Measurements from ENCODE around the gene KLK13. TPM values are rescaled to one million over a fixed set of nuclear protein-coding genes. Genes with fewer than 3 reads are reported as not detected.

KLK13 gene
- total and polyA plus RNA-seq, 2 of the 8 experiments (the other 6 are each of a cell fraction or from before 2014, with no cell fraction given), result 4.2 to 4.5 TPM

DNA sequence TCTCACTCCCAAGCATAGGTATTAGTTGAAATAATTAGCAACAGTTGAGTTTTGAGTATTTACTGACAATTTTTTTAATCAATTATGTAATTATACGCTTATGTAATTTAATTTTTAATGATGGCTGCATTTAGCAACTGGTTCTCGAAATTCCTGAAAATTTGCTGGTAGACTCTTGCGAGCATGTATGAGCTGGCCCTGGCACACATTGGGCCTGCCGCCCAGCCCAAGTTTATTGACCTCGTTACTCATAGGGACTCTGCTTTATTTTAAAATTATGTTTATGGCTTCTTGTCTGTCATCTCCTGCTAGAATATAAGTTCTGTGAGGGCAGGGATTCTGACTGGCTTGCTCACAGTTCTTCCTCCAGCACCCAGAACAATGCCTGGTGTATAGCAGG, 11.1 kb upstream of the KLK13 start:
- H4K91ac ChIP-seq (replicated peaks; ENCODE audit: insufficient read length, low read length), result no peak overlapping the region
- no peak overlapping the region for H4K8ac ChIP-seq (ENCODE audit: extremely low read depth, insufficient read depth, low read length)
- no peak overlapping the region for H3K4ac ChIP-seq (replicated peaks; ENCODE audit: insufficient read length, low read depth, low read length)
- no peak overlapping the region for H4K5ac ChIP-seq (ENCODE audit: insufficient read length, low read depth, low read length)
- FAIRE-seq (no peak), DNase-seq (ENCODE audit: low read depth in 1 of 2, low spot score in 2 of 2) (no peak)
- no peak overlapping the region for H2AFZ ChIP-seq (ENCODE audit: low read length)
- H3K4me2 ChIP-seq (ENCODE audit: insufficient read depth in 1 of 2, low read depth in 2 of 2, low read length in 2 of 2), result no peak overlapping the region
- H3K4me3 ChIP-seq (ENCODE audit: extremely low read depth in 1 of 4, insufficient read depth in 2 of 4, low read depth in 3 of 4, low read length in 4 of 4), result no peak overlapping the region
- 93% methylated on average over 5 of the region's 5 CpGs; no CpG with 5 or more reads in 1 of the 2 experiments for WGBS, 2 experiments (ENCODE audit: extremely low coverage in 1 of 2, insufficient coverage in 1 of 2, insufficient read length in 1 of 2, insufficient replicate concordance in 2 of 2, low coverage in 1 of 2, low lambda C conversion rate in 2 of 2, missing lambda C conversion rate in 1 of 2)
- H3K27me3 ChIP-seq (replicated peaks in 1 of 4; ENCODE audit: control insufficient read depth in 3 of 4, extremely low read depth in 1 of 4, insufficient read depth in 3 of 4, low read length in 3 of 4), result no peaks in the 10 kb centered on the region
- no peak overlapping the region for H3K23ac ChIP-seq (ENCODE audit: insufficient read length)
- no peak overlapping the region for H3K14ac ChIP-seq (ENCODE audit: insufficient read length)
- no peak overlapping the region for H3K27ac ChIP-seq (ENCODE audit: low read depth, low read length)
- POLR2A ChIA-PET (ENCODE audit: partially characterized antibody), result interaction anchor here (0.7 kb wide), 1 partner anchor 12 kb away, joined by 3 read pairs; no protein-coding TSS in a partner anchor
- H4K20me1 ChIP-seq (replicated peaks in 1 of 2; ENCODE audit: control insufficient read depth in 1 of 2, insufficient read depth in 2 of 2, low read length in 2 of 2), result no peaks in the 10 kb centered on the region
- no peak overlapping the region for H2BK12ac ChIP-seq (ENCODE audit: low read depth, low read length)
- no peak overlapping the region for H3K18ac ChIP-seq (ENCODE audit: extremely low read depth, low read length)
- H3K36me3 ChIP-seq (ENCODE audit: control insufficient read depth in 2 of 4, insufficient read depth in 4 of 4, low read length in 3 of 4), result no peaks in the 10 kb centered on the region
- H3K79me2 ChIP-seq (ENCODE audit: control insufficient read depth in 1 of 2, insufficient read depth in 2 of 2, low read length in 2 of 2), result no peaks in the 10 kb centered on the region
- no peaks in the 10 kb centered on the region for H3K23me2 ChIP-seq (ENCODE audit: low read depth, low read length)
- no peak overlapping the region for H2AK5ac ChIP-seq (ENCODE audit: low read depth, low read length)
- H3K79me1 ChIP-seq (ENCODE audit: low read depth, low read length), result no peaks in the 10 kb centered on the region
- H2BK20ac ChIP-seq (ENCODE audit: low read length), result no peak overlapping the region
- no peak overlapping the region for H2BK5ac ChIP-seq (ENCODE audit: low read depth, low read length)
- H3K56ac ChIP-seq (replicated peaks; ENCODE audit: insufficient read length, low read depth, low read length), result no peak overlapping the region
- no peak overlapping the region for H3K9ac ChIP-seq (replicated peaks in 1 of 4; ENCODE audit: extremely low read depth in 1 of 4, low read depth in 3 of 4, low read length in 3 of 4)
- peaks cover 2 to 4% (median 2%) of the 10 kb centered on the region in 4 experiments; a peak in 4 of 7 replicates for H3K4me1 ChIP-seq (replicated peaks in 1 of 4; ENCODE audit: control insufficient read depth in 3 of 4, insufficient read depth in 4 of 4, low read length in 3 of 4)
- H2BK15ac ChIP-seq (ENCODE audit: low read length), result no peak overlapping the region
- peaks cover 0 to 3% of the 10 kb centered on the region in 2 experiments; a peak in 1 of 4 replicates for H3K9me3 ChIP-seq (ENCODE audit: insufficient read depth in 2 of 2, low read depth in 1 of 2, low read length in 1 of 2)
- CTCF ChIA-PET (ENCODE audit: partially characterized antibody), result interaction anchor here (0.8 to 2.0 kb wide), 6 partner anchors 19 to 154 kb away, joined by 3 to 11 read pairs (median 4); no protein-coding TSS in a partner anchor
- H2BK120ac ChIP-seq (replicated peaks; ENCODE audit: low read depth, low read length), result no peak overlapping the region
- TF ChIP-seq EGR1 (IDR thresholded peaks at IDR 0.05; ENCODE audit: borderline replicate concordance, low read depth, low read length), result no peak
- TF ChIP-seq, protein P1, sequence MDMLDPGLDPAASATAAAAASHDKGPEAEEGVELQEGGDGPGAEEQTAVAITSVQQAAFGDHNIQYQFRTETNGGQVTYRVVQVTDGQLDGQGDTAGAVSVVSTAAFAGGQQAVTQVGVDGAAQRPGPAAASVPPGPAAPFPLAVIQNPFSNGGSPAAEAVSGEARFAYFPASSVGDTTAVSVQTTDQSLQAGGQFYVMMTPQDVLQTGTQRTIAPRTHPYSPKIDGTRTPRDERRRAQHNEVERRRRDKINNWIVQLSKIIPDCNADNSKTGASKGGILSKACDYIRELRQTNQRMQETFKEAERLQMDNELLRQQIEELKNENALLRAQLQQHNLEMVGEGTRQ (IDR thresholded peaks at IDR 0.05; ENCODE audit: low read length), result no peak
